ENCODE measurements around the gene NPY. TPM values are rescaled to one million over a fixed set of nuclear protein-coding genes. Genes with fewer than 3 reads are reported as not detected.

NPY gene
- total and polyA plus RNA-seq, 11 donors = 0.24 TPM; not detected in 10

DNA sequence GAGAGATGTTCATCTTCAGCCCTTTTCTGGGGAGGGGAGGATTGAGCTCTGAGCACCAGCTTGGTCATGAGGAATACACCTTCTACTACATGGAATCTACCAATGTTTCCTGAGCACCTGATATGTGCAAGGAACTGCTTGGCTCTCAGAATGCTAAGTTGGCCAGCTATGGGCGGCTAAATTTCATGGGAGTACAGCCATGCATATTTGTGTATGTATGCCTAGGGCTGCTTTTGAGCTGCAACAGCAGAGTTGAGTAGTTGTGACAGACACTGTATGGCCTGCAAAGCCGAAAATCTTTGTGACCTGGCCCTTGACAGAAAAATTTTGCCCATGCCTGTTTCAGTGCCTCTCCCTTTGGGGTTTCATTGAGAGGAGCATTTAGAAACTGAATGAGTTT, 44.9 kb downstream of the NPY start:
- Histone ChIP-seq H3K36me3 (no peaks in the 10 kb centered on the region), H3K9me3 (no peaks in the 10 kb centered on the region), H3K27ac (no peak overlapping the region), H3K27me3 (no peaks in the 10 kb centered on the region), H3K4me1 (no peaks in the 10 kb centered on the region), H3K4me3 (no peak overlapping the region)
- intact Hi-C loops (cut with DNase I) = no loop called here
- 77 to 87% (median 78%) methylated on average over 2 of the region's 2 CpGs for WGBS, 4 donors
- TF ChIP-seq, protein P1, sequence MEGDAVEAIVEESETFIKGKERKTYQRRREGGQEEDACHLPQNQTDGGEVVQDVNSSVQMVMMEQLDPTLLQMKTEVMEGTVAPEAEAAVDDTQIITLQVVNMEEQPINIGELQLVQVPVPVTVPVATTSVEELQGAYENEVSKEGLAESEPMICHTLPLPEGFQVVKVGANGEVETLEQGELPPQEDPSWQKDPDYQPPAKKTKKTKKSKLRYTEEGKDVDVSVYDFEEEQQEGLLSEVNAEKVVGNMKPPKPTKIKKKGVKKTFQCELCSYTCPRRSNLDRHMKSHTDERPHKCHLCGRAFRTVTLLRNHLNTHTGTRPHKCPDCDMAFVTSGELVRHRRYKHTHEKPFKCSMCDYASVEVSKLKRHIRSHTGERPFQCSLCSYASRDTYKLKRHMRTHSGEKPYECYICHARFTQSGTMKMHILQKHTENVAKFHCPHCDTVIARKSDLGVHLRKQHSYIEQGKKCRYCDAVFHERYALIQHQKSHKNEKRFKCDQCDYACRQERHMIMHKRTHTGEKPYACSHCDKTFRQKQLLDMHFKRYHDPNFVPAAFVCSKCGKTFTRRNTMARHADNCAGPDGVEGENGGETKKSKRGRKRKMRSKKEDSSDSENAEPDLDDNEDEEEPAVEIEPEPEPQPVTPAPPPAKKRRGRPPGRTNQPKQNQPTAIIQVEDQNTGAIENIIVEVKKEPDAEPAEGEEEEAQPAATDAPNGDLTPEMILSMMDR (IDR thresholded peaks at IDR 0.05) = no peak
- no peak for TF ChIP-seq POLR2A (IDR thresholded peaks at IDR 0.05)
- ATAC-seq = no peak
- no peak for DNase-seq

DNA sequence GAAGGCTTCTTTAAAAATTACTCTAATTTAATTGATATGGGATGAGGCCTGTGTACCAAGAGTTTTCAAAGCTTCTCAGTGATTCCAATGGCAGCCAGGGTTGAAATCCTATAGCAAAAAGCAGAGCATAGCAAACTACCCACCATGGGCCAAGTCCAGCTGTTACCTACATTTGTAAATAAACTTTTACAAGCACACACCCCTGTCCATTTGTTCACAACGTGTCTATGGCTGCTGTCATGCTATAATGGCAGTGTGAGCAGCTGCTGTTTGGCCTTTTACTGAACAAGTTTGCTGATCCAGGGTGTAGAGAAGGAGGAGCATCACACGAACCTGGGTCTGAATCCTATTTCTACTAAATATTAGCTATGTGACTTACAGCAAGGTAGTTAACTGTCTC, 50.0 kb downstream of the NPY start:
- no peaks in the 10 kb centered on the region for H3K36me3 ChIP-seq
- TF ChIP-seq, protein P1 (IDR thresholded peaks at IDR 0.05) = no peak
- no peak for TF ChIP-seq POLR2A (IDR thresholded peaks at IDR 0.05)
- no peak overlapping the region for H3K4me3 ChIP-seq
- ATAC-seq (no peak), DNase-seq (no peak)
- H3K9me3 ChIP-seq = no peaks in the 10 kb centered on the region
- H3K4me1 ChIP-seq = no peaks in the 10 kb centered on the region
- H3K27ac ChIP-seq = no peak overlapping the region
- H3K27me3 ChIP-seq = peaks cover 0 to 13% (median 0%) of the 10 kb centered on the region in 9 donors
- intact Hi-C loops (cut with DNase I) = loop anchor here in 2 of 10 donors (5.0 to 10.0 kb wide), 2 partner anchors 59 to 327 kb away; no protein-coding TSS in a partner anchor
- WGBS, 4 donors = 36 to 63% (median 53%) methylated on average over 2 of the region's 2 CpGs

DNA sequence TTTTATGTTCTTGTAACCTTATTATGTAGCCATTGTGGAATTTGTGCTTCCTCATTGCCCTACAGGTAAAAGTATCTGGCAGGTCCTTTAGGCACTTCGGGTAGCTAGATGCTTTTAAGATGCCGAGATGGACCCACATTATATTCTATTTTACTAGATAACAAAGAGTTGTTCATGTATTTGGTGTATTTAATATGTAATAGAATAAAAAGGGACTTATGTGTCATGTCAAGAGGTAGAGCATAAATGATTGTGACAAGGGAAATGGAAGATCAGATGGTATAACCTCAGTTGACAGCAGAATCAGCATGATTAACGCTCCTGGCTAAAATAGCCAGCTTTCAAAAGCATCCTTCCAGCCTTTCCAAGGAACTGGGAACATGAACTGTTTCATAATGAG, 50.6 kb downstream of the NPY start:
- peaks cover 0 to 15% (median 0%) of the 10 kb centered on the region in 9 donors for H3K27me3 ChIP-seq
- H3K27ac ChIP-seq = no peak overlapping the region
- H3K4me3 ChIP-seq = no peak overlapping the region
- H3K4me1 ChIP-seq = no peaks in the 10 kb centered on the region
- intact Hi-C loops (cut with DNase I) = loop anchor here in 2 of 10 donors (5.0 to 10.0 kb wide), 2 partner anchors 60 to 327 kb away; no protein-coding TSS in a partner anchor
- no peaks in the 10 kb centered on the region for H3K36me3 ChIP-seq
- DNase-seq (no peak), ATAC-seq (no peak)
- no peaks in the 10 kb centered on the region for H3K9me3 ChIP-seq
- WGBS, 4 donors = 83 to 93% (median 84%) methylated on average over 3 of the region's 3 CpGs
- TF ChIP-seq, protein P1 (IDR thresholded peaks at IDR 0.05) = no peak
- TF ChIP-seq POLR2A (IDR thresholded peaks at IDR 0.05) = no peak

DNA sequence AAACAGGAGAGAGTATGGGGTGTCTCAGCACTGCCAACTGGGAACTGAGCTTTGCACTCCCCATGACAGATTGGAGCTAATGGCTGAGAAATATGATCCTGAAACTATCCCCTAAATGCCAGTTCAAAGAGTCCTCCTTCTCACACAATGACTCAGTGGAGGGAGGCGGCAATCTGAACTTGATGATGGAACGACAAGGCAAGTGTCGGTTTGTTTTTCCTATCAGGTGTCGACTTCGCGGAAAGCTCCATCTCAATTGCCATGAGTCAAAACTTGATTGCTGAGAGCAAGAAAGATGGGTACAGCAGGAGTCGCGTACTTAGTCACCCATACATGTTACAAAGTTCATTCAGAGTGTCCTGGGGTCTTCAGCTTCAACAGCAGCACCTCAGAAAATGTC, 52.5 kb downstream of the NPY start:
- intact Hi-C loops (cut with DNase I) = loop anchor here in 1 of 10 donors (10.0 kb wide), 1 partner anchor 62 kb away; no protein-coding TSS in a partner anchor
- Histone ChIP-seq H3K4me1 (no peaks in the 10 kb centered on the region), H3K27ac (no peak overlapping the region), H3K27me3 (peaks cover 0 to 15% (median 0%) of the 10 kb centered on the region in 9 donors), H3K9me3 (no peaks in the 10 kb centered on the region), H3K36me3 (no peaks in the 10 kb centered on the region), H3K4me3 (no peak overlapping the region)
- ATAC-seq (no peak), DNase-seq (no peak)
- TF ChIP-seq, protein P1 (IDR thresholded peaks at IDR 0.05) = no peak
- no peak for TF ChIP-seq POLR2A (IDR thresholded peaks at IDR 0.05)
- WGBS, 4 donors = 16 to 31% (median 21%) methylated on average over 8 of the region's 8 CpGs

Measured in heart left ventricle (tissue), 16 donors.